DOHH2 (cell line): ENCODE measurements around the gene CKB.

Experiments
- EZH2phosphoT487 ChIP-seq: fragments of 200-600 bp; sonication (generic); IDR thresholded peaks from 2 replicates; pipeline ENCODE4 v1.6.1; 2017; ENCODE audit warnings: borderline replicate concordance, mild to moderate bottlenecking, antibody characterized with exemption, low read length, moderate library complexity, mixed read lengths
- TF ChIP-seq, protein P1 (sequence below): fragments of 200-600 bp; sonication (generic); IDR thresholded peaks from one replicate; pipeline ENCODE4 v1.5.1; 2014; ENCODE audit warnings: antibody characterized with exemption, mild to moderate bottlenecking, low read depth, low read length; ENCODE audit not compliant: poor library complexity, severe bottlenecking

DNA sequence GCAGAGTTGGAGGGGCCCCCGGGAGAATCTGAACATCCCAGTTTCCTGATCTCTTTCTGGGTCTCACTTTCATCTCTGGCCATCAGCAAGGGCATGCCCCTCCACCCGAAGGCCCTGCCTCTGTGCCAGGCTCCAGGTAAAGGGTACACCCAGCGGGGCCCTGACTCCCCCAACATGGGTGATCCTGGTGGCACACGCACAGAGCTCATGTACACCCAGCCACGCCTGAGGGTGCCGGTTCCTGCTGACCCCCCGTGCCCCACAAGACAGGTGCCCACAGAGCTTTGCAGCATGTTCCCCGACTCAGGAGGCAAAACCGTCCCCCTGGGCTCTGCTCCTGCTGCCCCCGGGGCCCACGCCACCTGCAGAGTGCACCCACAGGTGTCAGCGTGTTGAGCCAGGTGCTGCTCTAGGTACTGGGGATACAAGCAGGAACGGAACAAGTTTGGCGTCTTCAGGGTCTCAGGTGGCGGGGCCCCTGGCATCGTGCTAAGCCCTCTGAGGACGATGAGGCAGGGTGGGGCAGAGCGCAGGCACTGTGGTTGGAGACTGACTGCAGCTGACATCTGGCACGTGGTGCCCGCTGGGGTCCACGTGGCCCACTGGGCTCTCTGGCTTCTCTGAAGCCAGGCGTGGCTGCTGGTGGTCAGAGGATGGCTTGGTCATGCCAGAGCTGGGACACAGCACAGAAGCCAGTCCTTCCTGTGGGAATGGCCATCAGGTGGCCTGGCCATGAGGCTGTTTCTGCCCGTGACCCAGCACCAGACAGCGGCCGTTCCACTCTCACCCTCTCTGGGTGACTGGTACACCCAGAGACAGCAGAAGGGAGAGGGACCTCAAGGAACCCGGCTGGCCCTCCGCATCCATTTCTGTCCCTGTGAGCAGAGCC lies 26.1 kb upstream of the CKB start:
- TF ChIP-seq, protein P1, sequence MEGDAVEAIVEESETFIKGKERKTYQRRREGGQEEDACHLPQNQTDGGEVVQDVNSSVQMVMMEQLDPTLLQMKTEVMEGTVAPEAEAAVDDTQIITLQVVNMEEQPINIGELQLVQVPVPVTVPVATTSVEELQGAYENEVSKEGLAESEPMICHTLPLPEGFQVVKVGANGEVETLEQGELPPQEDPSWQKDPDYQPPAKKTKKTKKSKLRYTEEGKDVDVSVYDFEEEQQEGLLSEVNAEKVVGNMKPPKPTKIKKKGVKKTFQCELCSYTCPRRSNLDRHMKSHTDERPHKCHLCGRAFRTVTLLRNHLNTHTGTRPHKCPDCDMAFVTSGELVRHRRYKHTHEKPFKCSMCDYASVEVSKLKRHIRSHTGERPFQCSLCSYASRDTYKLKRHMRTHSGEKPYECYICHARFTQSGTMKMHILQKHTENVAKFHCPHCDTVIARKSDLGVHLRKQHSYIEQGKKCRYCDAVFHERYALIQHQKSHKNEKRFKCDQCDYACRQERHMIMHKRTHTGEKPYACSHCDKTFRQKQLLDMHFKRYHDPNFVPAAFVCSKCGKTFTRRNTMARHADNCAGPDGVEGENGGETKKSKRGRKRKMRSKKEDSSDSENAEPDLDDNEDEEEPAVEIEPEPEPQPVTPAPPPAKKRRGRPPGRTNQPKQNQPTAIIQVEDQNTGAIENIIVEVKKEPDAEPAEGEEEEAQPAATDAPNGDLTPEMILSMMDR = no peak
- no peak for TF ChIP-seq EZH2phosphoT487
